Mesenchymal stem cell (in vitro differentiated cells and primary cell): ENCODE data around the gene DYNLT4.
A peak's percentile ranks its signal among the peaks of the same experiment; 100 is the strongest.

Experiments used
- DNase-seq: peaks from one replicate; pipeline ENCODE4 v3.0.0-alpha.2; 2013
- H2AFZ ChIP-seq: one replicate; pipeline ENCODE4 v1.6.1; 2013; ENCODE audit warnings: low read depth, mild to moderate bottlenecking, control low read depth, inconsistent platforms, low read length, moderate library complexity
- H2AK5ac ChIP-seq: 2 replicates; pipeline ENCODE4 v1.6.1; 2013; ENCODE audit warnings: low read length, moderate library complexity, mild to moderate bottlenecking, inconsistent platforms; ENCODE audit not compliant: severe bottlenecking
- H2BK120ac ChIP-seq: one replicate; pipeline ENCODE4 v1.6.1; 2013; ENCODE audit warnings: low read depth, mild to moderate bottlenecking, inconsistent platforms, low read length, moderate library complexity
- H2BK12ac ChIP-seq, 2 experiments: one replicate each; pipeline ENCODE4 v1.6.1; 2013; ENCODE audit warnings: inconsistent platforms in 2 of 2, low read length in 2 of 2, mild to moderate bottlenecking in 2 of 2, moderate library complexity in 2 of 2, control low read depth in 1 of 2
- H2BK15ac ChIP-seq: one replicate; pipeline ENCODE4 v1.6.1; 2013; ENCODE audit warnings: mild to moderate bottlenecking, low read depth, inconsistent platforms; ENCODE audit not compliant: poor library complexity, severe bottlenecking
- H2BK5ac ChIP-seq: 2 replicates; pipeline ENCODE4 v1.6.1; 2013; ENCODE audit warnings: low read depth, mild to moderate bottlenecking, low read length, control low read depth, inconsistent platforms; ENCODE audit not compliant: poor library complexity, severe bottlenecking
- H3K14ac ChIP-seq, 2 experiments: one replicate each; pipeline ENCODE4 v1.6.1; 2013; ENCODE audit warnings: inconsistent platforms in 2 of 2, low read length in 2 of 2, control low read depth in 1 of 2, mild to moderate bottlenecking in 1 of 2, moderate library complexity in 1 of 2
- H3K18ac ChIP-seq, 2 experiments: one replicate each; pipeline ENCODE4 v1.6.1; 2013; ENCODE audit warnings: inconsistent platforms in 2 of 2, low read length in 2 of 2, control low read depth in 1 of 2, low read depth in 1 of 2, mild to moderate bottlenecking in 1 of 2
- H3K23ac ChIP-seq, 2 experiments: one replicate each; pipeline ENCODE4 v1.6.1; 2013; ENCODE audit warnings: inconsistent platforms in 2 of 2, low read length in 2 of 2, mild to moderate bottlenecking in 2 of 2, moderate library complexity in 2 of 2, control low read depth in 1 of 2
- H3K27ac ChIP-seq: 2 replicates; pipeline ENCODE4 v1.5.1; 2013; ENCODE audit warnings: mild to moderate bottlenecking, moderate library complexity, low read length, control low read depth, inconsistent platforms; ENCODE audit not compliant: poor library complexity, severe bottlenecking
- H3K27me3 ChIP-seq, 2 experiments: 2 replicates each; pipeline versions ENCODE4 v1.6.1 to v1.7.0; 2013; ENCODE audit warnings: low read length in 2 of 2, mild to moderate bottlenecking in 2 of 2, moderate library complexity in 2 of 2, control low read depth in 1 of 2, inconsistent platforms in 1 of 2; ENCODE audit not compliant: control insufficient read depth in 1 of 2, insufficient read depth in 1 of 2
- H3K36me3 ChIP-seq, 2 experiments: 2 replicates each; pipeline versions ENCODE4 v1.6.1 to v1.7.0; 2013; ENCODE audit warnings: low read length in 2 of 2, control low read depth in 1 of 2, inconsistent platforms in 1 of 2, low read depth in 1 of 2, mild to moderate bottlenecking in 1 of 2; ENCODE audit not compliant: insufficient read depth in 2 of 2, control insufficient read depth in 1 of 2
- H3K4ac ChIP-seq, 2 experiments: one replicate each; pipeline ENCODE4 v1.6.1; 2013; ENCODE audit warnings: inconsistent platforms in 2 of 2, low read length in 2 of 2, mild to moderate bottlenecking in 2 of 2, moderate library complexity in 2 of 2, control low read depth in 1 of 2, low read depth in 1 of 2
- H3K4me1 ChIP-seq: 2 replicates; pipeline ENCODE4 v1.6.1; 2013; ENCODE audit warnings: low read depth, low read length, control low read depth; ENCODE audit not compliant: control insufficient read depth, insufficient read depth
- H3K4me2 ChIP-seq: 2 replicates; pipeline ENCODE4 v1.6.1; 2013; ENCODE audit warnings: low read length, mild to moderate bottlenecking, inconsistent platforms; ENCODE audit not compliant: poor library complexity, severe bottlenecking
- H3K4me3 ChIP-seq, 2 experiments: 2 replicates each; pipeline versions ENCODE4 v1.5.1 to v1.7.0; 2013; ENCODE audit warnings: low read length in 2 of 2, mild to moderate bottlenecking in 2 of 2, control low read depth in 1 of 2, low read depth in 1 of 2; ENCODE audit not compliant: insufficient read depth in 1 of 2
- H3K79me1 ChIP-seq: replicated peaks from 2 replicates; pipeline ENCODE4 v1.6.1; 2013; ENCODE audit warnings: mild to moderate bottlenecking, control low read depth, low read length, inconsistent platforms; ENCODE audit not compliant: poor library complexity, severe bottlenecking
- H3K9ac ChIP-seq: 2 replicates; pipeline ENCODE4 v1.7.0; 2013; ENCODE audit warnings: mild to moderate bottlenecking, low read length, moderate library complexity
- H3K9me3 ChIP-seq: 2 replicates; pipeline ENCODE4 v1.7.0; 2013; ENCODE audit warnings: mild to moderate bottlenecking, low read length; ENCODE audit not compliant: control insufficient read depth
- H4K8ac ChIP-seq: one replicate; pipeline ENCODE4 v1.6.1; 2013; ENCODE audit warnings: inconsistent platforms, mild to moderate bottlenecking, low read length, moderate library complexity
- H4K91ac ChIP-seq: one replicate; pipeline ENCODE4 v1.6.1; 2013; ENCODE audit warnings: mild to moderate bottlenecking, low read length, inconsistent platforms
- WGBS: methylation state at CpG from one replicate; pipeline ENCODE4 v1.1.7; 2013; ENCODE audit warnings: mixed read lengths; 5-methylcytosine and 5-hydroxymethylcytosine counted together

Gene DYNLT4

GRCh38 chr1:44807364-44808062, 362 bp upstream of the DYNLT4 start:
- Histone ChIP-seq H2AFZ (no peak overlapping the region), H3K4ac (peak overlapping the region; percentile 97 to 99), H4K8ac (peak overlapping the region; percentile 89), H3K4me3 (peak overlapping the region in 1 of 2 experiments; percentile 75), H3K4me1 (peaks cover 82% of the 10 kb centered on the region), H2BK120ac (peak overlapping the region; percentile 100), H2AK5ac (peak overlapping the region; percentile 100), H2BK15ac (peak overlapping the region; percentile 73), H3K4me2 (peak overlapping the region; percentile 17), H3K18ac (peak overlapping the region; percentile 99 to 100), H3K79me1 (peaks cover 10% of the 10 kb centered on the region), H2BK12ac (peak overlapping the region; percentile 33 to 97), H3K23ac (peak overlapping the region in 1 of 2 experiments; percentile 75), H3K9me3 (no peaks in the 10 kb centered on the region), H4K91ac (peak overlapping the region; percentile 100), H3K36me3 (peaks cover 48 to 52% of the 10 kb centered on the region in 2 experiments), H2BK5ac (peak overlapping the region; percentile 99), H3K27me3 (no peaks in the 10 kb centered on the region), H3K14ac (peak overlapping the region in 1 of 2 experiments; percentile 85), H3K27ac (peak overlapping the region; percentile 100), H3K9ac (peak overlapping the region; percentile 97)
- WGBS, result under 1% methylated on average over 13 of the region's 16 CpGs
- DNase-seq, result peak; percentile 100

- Histone ChIP-seq H3K4me3 (peak overlapping the region in 1 of 2 experiments; percentile 47), H3K14ac (peak overlapping the region in 1 of 2 experiments; percentile 22), H3K27me3 (no peaks in the 10 kb centered on the region), H3K4ac (peak overlapping the region; percentile 80 to 97), H3K27ac (peak overlapping the region; percentile 100), H3K4me2 (no peak overlapping the region), H3K9me3 (no peaks in the 10 kb centered on the region), H3K9ac (peak overlapping the region; percentile 97), H2BK12ac (peak overlapping the region; percentile 33 to 69), H2BK120ac (peak overlapping the region; percentile 84), H4K8ac (peak overlapping the region; percentile 89), H3K79me1 (peaks cover 7% of the 10 kb centered on the region), H3K23ac (no peak overlapping the region), H3K18ac (peak overlapping the region; percentile 85 to 95), H2BK5ac (no peak overlapping the region), H2AK5ac (peak overlapping the region; percentile 70), H2BK15ac (peak overlapping the region; percentile 58), H3K4me1 (peaks cover 86% of the 10 kb centered on the region), H4K91ac (peak overlapping the region; percentile 97), H2AFZ (no peak overlapping the region), H3K36me3 (peaks cover 53 to 57% of the 10 kb centered on the region in 2 experiments)
- DNase-seq, result no peak
- 96% methylated on average over 67 of the region's 70 CpGs for WGBS
These were observed 987 bp downstream of the DYNLT4 start for GRCh38 chr1:44806025-44806703.

GRCh38 chr1:44805311-44806024, 1.7 kb downstream of the DYNLT4 start:
- Histone ChIP-seq H3K4me1 (peaks cover 82% of the 10 kb centered on the region), H3K14ac (no peak overlapping the region), H2BK5ac (no peak overlapping the region), H2AFZ (no peak overlapping the region), H2BK120ac (no peak overlapping the region), H4K8ac (peak overlapping the region; percentile 61), H3K9me3 (no peaks in the 10 kb centered on the region), H3K4me2 (no peak overlapping the region), H3K4me3 (no peak overlapping the region), H2BK12ac (peak overlapping the region in 1 of 2 experiments; percentile 81), H2BK15ac (no peak overlapping the region), H3K36me3 (peaks cover 53 to 54% of the 10 kb centered on the region in 2 experiments), H3K4ac (peak overlapping the region in 1 of 2 experiments; percentile 58), H3K27me3 (no peaks in the 10 kb centered on the region), H2AK5ac (peak overlapping the region; percentile 44), H3K9ac (peak overlapping the region; percentile 97), H3K27ac (no peak overlapping the region), H3K23ac (no peak overlapping the region), H4K91ac (peak overlapping the region; percentile 94), H3K79me1 (peaks cover 7% of the 10 kb centered on the region), H3K18ac (peak overlapping the region; percentile 12 to 95)
- WGBS, result 96% methylated on average over 17 of the region's 20 CpGs
- no peak for DNase-seq
